ENCODE results near the gene ANXA2R. TPM values are rescaled to one million over a fixed set of nuclear protein-coding genes. Genes with fewer than 3 reads are reported as not detected.

The ANXA2R gene
- total RNA-seq, 2 donors from 2014 or later = 4.8 to 6.9 TPM

GRCh38 chr5:42992088-42992879, 47.8 kb downstream of the ANXA2R start:
- ATAC-seq = peak; percentile 63 to 76
- Mint-ChIP-seq H3K4me1 (ENCODE audit: low read depth in 2 of 2) (peaks cover 41 to 57% of the 10 kb centered on the region in 2 donors), H3K36me3 (peaks cover 20% of the 10 kb centered on the region), H3K4me3 (peak overlapping the region; percentile 100), H3K27me3 (no peaks in the 10 kb centered on the region), H3K9me3 (no peaks in the 10 kb centered on the region), H3K27ac (peak overlapping the region; percentile 100)
- DNase-seq (ENCODE audit: low spot score) = peak; percentile 90

GRCh38 chr5:42991404-42992087, 48.6 kb downstream of the ANXA2R start:
- Mint-ChIP-seq H3K9me3 (no peaks in the 10 kb centered on the region), H3K36me3 (peaks cover 21% of the 10 kb centered on the region), H3K4me1 (ENCODE audit: low read depth in 2 of 2) (peaks cover 44 to 59% of the 10 kb centered on the region in 2 donors), H3K27me3 (no peaks in the 10 kb centered on the region), H3K4me3 (peak overlapping the region; percentile 100), H3K27ac (peak overlapping the region; percentile 100)
- peak; percentile 11 to 53 for ATAC-seq
- DNase-seq (ENCODE audit: low spot score) = no peak

GRCh38 chr5:42990892-42991291, 49.2 kb downstream of the ANXA2R start:
- ATAC-seq (no peak), DNase-seq (ENCODE audit: low spot score) (no peak)
- Mint-ChIP-seq H3K27me3 (no peaks in the 10 kb centered on the region), H3K4me1 (ENCODE audit: low read depth in 2 of 2) (peaks cover 49 to 66% of the 10 kb centered on the region in 2 donors), H3K4me3 (peak overlapping the region; percentile 100), H3K27ac (peak overlapping the region; percentile 100), H3K36me3 (peaks cover 24% of the 10 kb centered on the region), H3K9me3 (no peaks in the 10 kb centered on the region)

Other genes with a start within 250 kb of the ANXA2R start
- under 1 TPM in 1 of 2 donors, not detected in 1; 0.38 TPM for gene SELENOP, start 228.4 kb downstream of the ANXA2R start, total RNA-seq
- gene ZNF131, start 80.6 kb upstream of the ANXA2R start, total RNA-seq = 10 to 100 TPM; 39.5 to 59.9 TPM
- 1 to 10 TPM; 2.5 to 2.9 TPM for gene NIM1K, start 151.9 kb upstream of the ANXA2R start, total RNA-seq